Measurements from ENCODE around the gene HHAT.

The HHAT gene

GRCh38 chr1:210476730-210477129 is 148.0 kb downstream of the HHAT start:
- Mint-ChIP-seq H3K27ac (no peak overlapping the region), H3K4me3 (no peak overlapping the region), H3K27me3 (no peaks in the 10 kb centered on the region), H3K9me3 (no peaks in the 10 kb centered on the region), H3K36me3 (ENCODE audit: low read depth) (no peaks in the 10 kb centered on the region), H3K4me1 (no peaks in the 10 kb centered on the region)
- ATAC-seq: no peak
- no peak for DNase-seq

- H3K27me3 Mint-ChIP-seq: no peaks in the 10 kb centered on the region
- no peak for ATAC-seq
These were observed 148.7 kb downstream of the HHAT start for GRCh38 chr1:210477328-210477924.

DNA sequence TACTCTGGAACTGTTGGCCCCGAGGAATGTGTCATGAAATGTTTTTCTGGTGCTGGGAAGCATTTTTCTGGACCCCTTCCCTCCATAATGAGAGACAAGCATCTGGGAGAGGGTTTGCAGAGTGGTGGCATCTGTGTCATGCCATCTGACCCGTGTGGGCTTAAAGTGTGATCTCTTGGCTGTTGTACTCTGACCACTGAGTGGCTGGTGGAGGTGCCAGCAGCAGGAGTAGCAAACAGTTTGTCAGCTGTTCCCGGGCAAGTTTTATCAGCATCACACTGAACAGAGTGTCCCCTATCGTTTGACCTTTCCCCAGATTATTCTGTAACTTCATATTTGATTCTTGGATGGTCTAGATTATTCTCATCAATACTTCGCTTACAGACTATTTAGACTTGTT is 150.1 kb downstream of the HHAT start:
- Mint-ChIP-seq H3K4me3 (no peak overlapping the region), H3K9me3 (no peaks in the 10 kb centered on the region), H3K27ac (no peak overlapping the region), H3K27me3 (no peaks in the 10 kb centered on the region), H3K4me1 (no peaks in the 10 kb centered on the region), H3K36me3 (ENCODE audit: low read depth) (no peaks in the 10 kb centered on the region)
- DNase-seq: no peak
- no peak for ATAC-seq

More at GRCh38 chr1:210477328-210477924, 148.7 kb downstream of the HHAT start:
- Mint-ChIP-seq H3K9me3 (no peaks in the 10 kb centered on the region), H3K36me3 (ENCODE audit: low read depth) (no peaks in the 10 kb centered on the region), H3K4me3 (no peak overlapping the region), H3K4me1 (no peaks in the 10 kb centered on the region), H3K27ac (no peak overlapping the region)
- DNase-seq: no peak

DNA sequence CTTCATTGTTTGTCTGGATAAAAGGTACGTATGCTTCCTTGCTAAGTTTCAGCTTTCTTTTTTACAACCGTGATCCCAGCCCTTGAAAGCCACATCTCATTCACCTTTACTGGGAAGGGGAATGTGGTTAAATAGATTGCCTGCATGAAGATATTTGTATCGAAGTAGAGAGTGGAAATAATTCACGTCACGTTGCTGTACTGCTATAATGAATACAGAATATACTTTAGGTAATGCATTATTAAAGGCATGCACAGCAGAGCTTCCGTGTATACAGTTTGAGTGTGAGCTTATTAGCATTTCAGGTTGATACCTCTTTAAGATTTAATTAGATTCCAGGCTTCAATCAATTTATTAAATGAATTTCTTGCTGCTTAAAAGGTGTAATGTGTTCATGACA is 153.8 kb downstream of the HHAT start:
- H3K27me3 Mint-ChIP-seq: no peaks in the 10 kb centered on the region
- H3K36me3 Mint-ChIP-seq (ENCODE audit: low read depth): no peaks in the 10 kb centered on the region
- H3K4me1 Mint-ChIP-seq: no peaks in the 10 kb centered on the region
- DNase-seq (no peak), ATAC-seq (no peak)
- no peaks in the 10 kb centered on the region for H3K9me3 Mint-ChIP-seq
- no peak overlapping the region for H3K4me3 Mint-ChIP-seq
- H3K27ac Mint-ChIP-seq: no peak overlapping the region

- ATAC-seq (no peak), DNase-seq (no peak)
- Mint-ChIP-seq H3K9me3 (no peaks in the 10 kb centered on the region), H3K27me3 (no peaks in the 10 kb centered on the region), H3K4me1 (no peaks in the 10 kb centered on the region), H3K36me3 (ENCODE audit: low read depth) (no peaks in the 10 kb centered on the region), H3K27ac (no peak overlapping the region), H3K4me3 (no peak overlapping the region)
These were observed 154.4 kb downstream of the HHAT start for GRCh38 chr1:210482945-210483617.

GRCh38 chr1:210483821-210484220 is 155.1 kb downstream of the HHAT start:
- no peak for DNase-seq
- Mint-ChIP-seq H3K36me3 (ENCODE audit: low read depth) (no peaks in the 10 kb centered on the region), H3K27me3 (no peaks in the 10 kb centered on the region), H3K27ac (no peak overlapping the region), H3K9me3 (no peaks in the 10 kb centered on the region), H3K4me3 (no peak overlapping the region), H3K4me1 (no peaks in the 10 kb centered on the region)
- no peak for ATAC-seq

GRCh38 chr1:210487021-210487420 is 158.3 kb downstream of the HHAT start:
- Mint-ChIP-seq H3K4me1 (no peaks in the 10 kb centered on the region), H3K27ac (no peak overlapping the region), H3K27me3 (no peaks in the 10 kb centered on the region), H3K36me3 (ENCODE audit: low read depth) (no peaks in the 10 kb centered on the region), H3K4me3 (no peak overlapping the region), H3K9me3 (no peaks in the 10 kb centered on the region)
- ATAC-seq: no peak
- no peak for DNase-seq

DNA sequence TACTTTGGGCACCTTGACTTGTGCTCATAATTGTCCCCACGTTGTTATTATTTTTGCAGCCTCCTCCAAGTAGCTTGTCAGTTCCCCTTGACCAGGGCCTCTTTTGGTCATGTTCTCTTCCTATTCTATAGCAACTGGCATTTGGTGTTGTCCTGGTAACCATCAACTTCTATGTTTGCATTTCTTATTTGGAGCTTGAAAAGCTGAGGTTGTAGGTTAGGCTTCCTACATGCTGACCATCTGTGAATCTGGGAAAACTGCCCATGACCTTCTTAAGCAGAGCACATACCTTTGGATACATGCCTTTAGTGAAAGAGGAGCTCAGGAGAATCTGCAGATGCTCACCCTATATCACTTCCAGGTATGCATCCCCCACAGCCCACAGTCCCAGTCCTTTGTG is 160.8 kb downstream of the HHAT start:
- ATAC-seq: no peak
- Mint-ChIP-seq H3K27ac (no peak overlapping the region), H3K9me3 (no peaks in the 10 kb centered on the region), H3K27me3 (no peaks in the 10 kb centered on the region), H3K4me1 (no peaks in the 10 kb centered on the region), H3K36me3 (ENCODE audit: low read depth) (no peaks in the 10 kb centered on the region), H3K4me3 (no peak overlapping the region)
- no peak for DNase-seq

DNA sequence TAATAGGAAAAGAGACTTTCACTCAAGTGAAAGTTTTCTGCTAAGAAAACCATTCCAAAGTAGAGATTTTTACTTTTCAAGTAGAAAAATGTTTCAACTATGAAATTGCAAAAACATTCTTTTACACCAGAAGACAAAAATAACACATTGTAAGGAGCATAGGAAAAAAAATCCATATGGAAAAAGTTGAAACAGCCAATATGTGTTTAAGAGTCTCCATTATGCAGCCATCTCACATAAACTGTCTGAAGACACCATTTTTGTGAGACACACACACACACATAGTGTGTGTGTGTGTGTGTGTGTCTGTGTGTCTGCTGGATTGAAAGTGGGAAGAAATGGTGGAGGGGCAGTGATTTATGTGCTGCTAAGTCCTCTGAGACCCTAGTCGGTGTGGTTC is 162.1 kb downstream of the HHAT start:
- no peaks in the 10 kb centered on the region for H3K36me3 Mint-ChIP-seq (ENCODE audit: low read depth)
- ATAC-seq (no peak), DNase-seq (no peak)
- H3K4me3 Mint-ChIP-seq: no peak overlapping the region
- no peak overlapping the region for H3K27ac Mint-ChIP-seq
- H3K27me3 Mint-ChIP-seq: no peaks in the 10 kb centered on the region
- no peaks in the 10 kb centered on the region for H3K9me3 Mint-ChIP-seq
- no peaks in the 10 kb centered on the region for H3K4me1 Mint-ChIP-seq

DNA sequence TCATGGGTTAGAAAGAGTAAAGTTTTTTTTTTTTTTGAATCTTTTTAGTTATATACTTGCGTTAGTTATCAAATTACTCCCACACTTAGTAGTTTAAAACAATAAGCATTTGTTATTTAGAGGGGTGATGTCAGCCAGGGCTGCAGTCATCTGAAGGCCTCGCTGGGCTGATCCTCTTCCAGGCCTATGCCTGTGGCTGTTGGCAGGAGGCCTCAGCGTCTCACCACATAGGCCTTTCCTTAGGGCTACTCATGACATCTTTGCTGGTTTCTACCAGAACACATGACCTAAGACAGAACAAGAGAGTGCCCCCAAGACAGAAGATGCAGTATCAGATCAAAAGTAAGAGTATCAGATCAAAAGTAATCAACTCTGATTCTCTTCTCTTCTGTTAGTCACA is 167.4 kb downstream of the HHAT start:
- H3K36me3 Mint-ChIP-seq (ENCODE audit: low read depth): no peaks in the 10 kb centered on the region
- H3K27me3 Mint-ChIP-seq: no peaks in the 10 kb centered on the region
- no peak overlapping the region for H3K4me3 Mint-ChIP-seq
- DNase-seq (no peak), ATAC-seq (no peak)
- no peaks in the 10 kb centered on the region for H3K9me3 Mint-ChIP-seq
- no peak overlapping the region for H3K27ac Mint-ChIP-seq
- H3K4me1 Mint-ChIP-seq: no peaks in the 10 kb centered on the region

DNA sequence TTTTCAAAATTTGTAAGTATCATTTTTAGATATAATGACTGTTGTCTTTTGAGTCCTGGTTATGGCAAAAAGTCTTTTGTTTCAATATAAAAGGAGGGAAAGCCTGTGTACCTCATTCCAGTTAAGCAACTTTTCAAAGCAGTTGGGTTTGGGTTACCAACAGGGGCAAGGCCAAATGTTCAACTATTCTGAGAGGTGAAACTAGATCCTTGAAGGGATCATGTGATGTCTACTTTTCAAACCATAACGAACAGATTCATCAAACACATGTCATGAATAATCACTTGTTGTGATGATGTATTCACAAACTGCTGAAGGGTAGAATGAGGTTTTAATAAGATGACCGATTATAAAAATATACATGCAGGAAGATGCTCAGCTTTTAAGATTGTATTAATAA is 171.3 kb downstream of the HHAT start:
- no peaks in the 10 kb centered on the region for H3K4me1 Mint-ChIP-seq
- no peaks in the 10 kb centered on the region for H3K27me3 Mint-ChIP-seq
- DNase-seq (no peak), ATAC-seq (no peak)
- no peak overlapping the region for H3K4me3 Mint-ChIP-seq
- H3K27ac Mint-ChIP-seq: no peak overlapping the region
- H3K9me3 Mint-ChIP-seq: no peaks in the 10 kb centered on the region
- no peaks in the 10 kb centered on the region for H3K36me3 Mint-ChIP-seq (ENCODE audit: low read depth)

GRCh38 chr1:210500831-210501230 is 172.1 kb downstream of the HHAT start:
- ATAC-seq (no peak), DNase-seq (no peak)
- Mint-ChIP-seq H3K4me3 (no peak overlapping the region), H3K27me3 (no peaks in the 10 kb centered on the region), H3K27ac (no peak overlapping the region), H3K9me3 (no peaks in the 10 kb centered on the region), H3K4me1 (no peaks in the 10 kb centered on the region), H3K36me3 (ENCODE audit: low read depth) (no peaks in the 10 kb centered on the region)

DNA sequence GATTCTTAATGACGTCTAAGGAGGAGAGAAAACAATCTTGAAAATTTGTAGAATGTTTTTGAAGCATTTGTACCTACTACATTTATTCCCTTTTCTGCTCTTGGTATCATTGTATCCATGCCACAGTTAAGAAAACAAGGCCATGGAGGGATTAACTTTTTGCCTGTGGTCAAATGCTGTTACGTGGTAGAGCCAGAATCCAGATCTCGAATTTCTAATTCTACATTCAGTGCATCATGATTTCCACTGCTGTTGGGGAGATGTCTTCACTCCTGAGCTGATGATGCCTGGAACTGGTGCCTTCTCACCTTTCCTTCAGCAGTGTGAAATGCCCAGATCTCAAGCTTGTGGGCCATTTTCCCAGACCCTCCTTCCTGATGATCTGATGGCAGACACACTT is 175.6 kb downstream of the HHAT start:
- no peak for DNase-seq
- ATAC-seq: no peak
- Mint-ChIP-seq H3K4me1 (no peaks in the 10 kb centered on the region), H3K9me3 (no peaks in the 10 kb centered on the region), H3K36me3 (ENCODE audit: low read depth) (no peaks in the 10 kb centered on the region), H3K4me3 (no peak overlapping the region), H3K27me3 (no peaks in the 10 kb centered on the region), H3K27ac (no peak overlapping the region)

DNA sequence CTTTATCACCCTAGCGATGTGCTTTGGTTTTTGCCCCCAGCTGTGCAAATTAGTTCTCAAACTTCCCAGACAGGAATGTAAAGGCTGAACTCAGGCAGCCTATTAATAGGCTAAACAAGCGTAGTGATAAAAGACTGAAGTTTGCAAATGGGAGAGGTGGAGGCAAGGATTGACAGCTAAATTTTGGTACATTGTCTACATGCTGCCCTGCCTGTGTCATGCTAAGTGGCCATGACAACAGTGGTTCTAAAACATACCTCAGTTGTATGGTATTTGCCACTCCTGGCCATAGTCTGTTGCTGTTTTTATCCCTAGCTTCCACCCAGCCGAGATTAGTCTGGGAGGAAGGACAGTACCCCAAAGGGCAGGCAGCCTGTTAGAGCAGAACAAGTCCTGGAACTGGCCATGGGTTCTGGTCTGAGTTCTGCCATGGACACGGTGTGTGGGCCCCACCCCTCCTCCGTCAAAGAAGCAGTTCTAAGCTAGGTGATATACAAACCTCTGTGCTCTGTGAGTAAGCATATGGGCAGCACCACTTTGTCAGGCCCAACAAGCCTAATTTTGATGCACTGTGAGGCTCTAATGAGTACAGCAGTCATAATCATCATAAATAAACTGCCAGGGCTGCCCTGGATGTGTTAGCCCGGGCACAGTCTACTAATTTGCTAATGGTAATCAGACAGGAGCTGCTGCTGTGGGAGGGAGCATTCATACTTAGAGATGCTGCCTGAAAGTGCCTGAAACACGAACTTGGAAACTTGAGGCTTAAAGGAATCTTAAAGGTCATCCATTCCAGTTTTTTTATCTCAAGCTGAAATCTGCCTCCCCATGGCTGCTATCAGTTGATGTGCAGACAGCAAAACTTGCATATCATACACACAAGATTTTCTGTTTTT is 177.1 kb downstream of the HHAT start:
- Mint-ChIP-seq H3K9me3 (no peaks in the 10 kb centered on the region), H3K4me1 (no peaks in the 10 kb centered on the region), H3K4me3 (no peak overlapping the region), H3K36me3 (ENCODE audit: low read depth) (no peaks in the 10 kb centered on the region), H3K27ac (no peak overlapping the region), H3K27me3 (no peaks in the 10 kb centered on the region)
- DNase-seq (no peak), ATAC-seq (no peak)

- ATAC-seq (no peak), DNase-seq (no peak)
- Mint-ChIP-seq H3K27me3 (no peaks in the 10 kb centered on the region), H3K4me1 (no peaks in the 10 kb centered on the region), H3K4me3 (no peak overlapping the region), H3K27ac (no peak overlapping the region), H3K36me3 (ENCODE audit: low read depth) (no peaks in the 10 kb centered on the region), H3K9me3 (no peaks in the 10 kb centered on the region)
These were observed 178.0 kb downstream of the HHAT start for GRCh38 chr1:210506689-210507088.

Data from activated naive CD8-positive, alpha-beta T cell treated with anti-CD3 and anti-CD28 coated beads, Interleukin-2, amount 50 U/mL, for 24 hours (primary cell).